Lung (tissue), 12 donors: ENCODE measurements around the gene VSIG1. TPM values are rescaled to one million over a fixed set of nuclear protein-coding genes. Genes with fewer than 3 reads are reported as not detected.

ENCODE experiments used
- ATAC-seq: fragments of 200-7000 bp; cut with Tn5 transposase; one replicate; pipeline ENCODE4 v1.9.1; 2020; ENCODE audit warnings: moderate number of reproducible peaks; ENCODE audit not compliant: insufficient read depth, low FRiP score
- DNase-seq, 3 donors: peaks; one replicate each; pipeline ENCODE4 v3.0.0-alpha.2; 2013 to 2017
- H3K27ac ChIP-seq, 2 donors: one replicate each; pipeline ENCODE4 v1.5.1; 2013; ENCODE audit warnings: mild to moderate bottlenecking in 2 of 2, moderate library complexity in 2 of 2, control low read depth in 1 of 2, inconsistent platforms in 1 of 2, low read depth in 1 of 2, low read length in 1 of 2
- H3K27me3 ChIP-seq, 3 donors: one replicate each; pipeline ENCODE4 v1.5.1; 2013; ENCODE audit warnings: low read length in 2 of 3; ENCODE audit not compliant: control insufficient read depth in 3 of 3, insufficient read depth in 3 of 3
- H3K36me3 ChIP-seq, 4 donors: one replicate each; pipeline ENCODE4 v1.5.1; 2013; ENCODE audit warnings: low read length in 4 of 4, mild to moderate bottlenecking in 1 of 4, moderate library complexity in 1 of 4; ENCODE audit not compliant: control insufficient read depth in 4 of 4, insufficient read depth in 4 of 4
- H3K4me1 ChIP-seq, 5 donors: one replicate each; pipeline ENCODE4 v1.5.1; 2013; ENCODE audit warnings: low read length in 5 of 5, mild to moderate bottlenecking in 2 of 5, moderate library complexity in 1 of 5; ENCODE audit not compliant: control insufficient read depth in 5 of 5, insufficient read depth in 5 of 5
- H3K4me3 ChIP-seq: one replicate; pipeline ENCODE4 v1.5.1; 2013; ENCODE audit warnings: mild to moderate bottlenecking, control low read depth, moderate library complexity
- H3K9ac ChIP-seq, 2 donors: one replicate each; pipeline ENCODE4 v1.5.1; 2013; ENCODE audit warnings: low read length in 2 of 2, control low read depth in 1 of 2; ENCODE audit not compliant: insufficient read depth in 1 of 2
- H3K9me3 ChIP-seq, 4 donors: one replicate each; pipeline ENCODE4 v1.5.1; 2013; ENCODE audit warnings: low read length in 3 of 4, mild to moderate bottlenecking in 1 of 4, moderate library complexity in 1 of 4; ENCODE audit not compliant: control insufficient read depth in 4 of 4, insufficient read depth in 3 of 4
- WGBS, 2 donors: extraction: QIAGEN DNeasy Blood & Tissue Kit; methylation state at CpG; one replicate each; pipeline ENCODE4 v1.1.7; 2013; 5-methylcytosine and 5-hydroxymethylcytosine counted together
- polyA plus RNA-seq, 2 donors: library from polyadenylated mRNA; stranded (reverse); fragments of 200-250 nt; gene quantifications; one replicate each; pipeline ENCODE4 v1.2.1, GENCODE V29; 2013
- total RNA-seq, 2 donors: library from RNA; depleted of rRNA in 1 of 2; stranded (reverse); fragments of >200 nt in 1 of 2; gene quantifications; one replicate each; pipeline ENCODE4 v1.2.1, GENCODE V29; 2014 to 2021
- TF ChIP-seq, protein P1 (sequence below): IDR thresholded peaks from 2 replicates; pipeline ENCODE4 v1.5.1; 2012; ENCODE audit warnings: mild to moderate bottlenecking; ENCODE audit errors: control extremely low read depth, extremely low read depth
- donor health status: control.
- donor health status: control.
- donor health status: Bipolar disorder and iron deficiency.
- donor health status: healthy.
- donor health status: DM: yes; HTN: yes; CAD: no.

Gene VSIG1
- total and polyA plus RNA-seq, 4 donors = 0.57 to 4.3 (median 1.7) TPM

GRCh38 chrX:108025954-108026600 lies 18.8 kb upstream of the VSIG1 start:
- ATAC-seq (peak; percentile 35), DNase-seq (no peak)
- 39 to 56% methylated on average over 2 of the region's 2 CpGs for WGBS, 2 donors
- H3K27me3 ChIP-seq = peaks cover 0 to 50% (median 22%) of the 10 kb centered on the region in 3 donors
- TF ChIP-seq, protein P1, sequence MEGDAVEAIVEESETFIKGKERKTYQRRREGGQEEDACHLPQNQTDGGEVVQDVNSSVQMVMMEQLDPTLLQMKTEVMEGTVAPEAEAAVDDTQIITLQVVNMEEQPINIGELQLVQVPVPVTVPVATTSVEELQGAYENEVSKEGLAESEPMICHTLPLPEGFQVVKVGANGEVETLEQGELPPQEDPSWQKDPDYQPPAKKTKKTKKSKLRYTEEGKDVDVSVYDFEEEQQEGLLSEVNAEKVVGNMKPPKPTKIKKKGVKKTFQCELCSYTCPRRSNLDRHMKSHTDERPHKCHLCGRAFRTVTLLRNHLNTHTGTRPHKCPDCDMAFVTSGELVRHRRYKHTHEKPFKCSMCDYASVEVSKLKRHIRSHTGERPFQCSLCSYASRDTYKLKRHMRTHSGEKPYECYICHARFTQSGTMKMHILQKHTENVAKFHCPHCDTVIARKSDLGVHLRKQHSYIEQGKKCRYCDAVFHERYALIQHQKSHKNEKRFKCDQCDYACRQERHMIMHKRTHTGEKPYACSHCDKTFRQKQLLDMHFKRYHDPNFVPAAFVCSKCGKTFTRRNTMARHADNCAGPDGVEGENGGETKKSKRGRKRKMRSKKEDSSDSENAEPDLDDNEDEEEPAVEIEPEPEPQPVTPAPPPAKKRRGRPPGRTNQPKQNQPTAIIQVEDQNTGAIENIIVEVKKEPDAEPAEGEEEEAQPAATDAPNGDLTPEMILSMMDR = no peak
- H3K9ac ChIP-seq = no peak overlapping the region
- H3K9me3 ChIP-seq = no peaks in the 10 kb centered on the region
- no peak overlapping the region for H3K27ac ChIP-seq
- H3K4me3 ChIP-seq = no peak overlapping the region
- no peaks in the 10 kb centered on the region for H3K4me1 ChIP-seq
- no peaks in the 10 kb centered on the region for H3K36me3 ChIP-seq

- Histone ChIP-seq H3K9me3 (no peaks in the 10 kb centered on the region), H3K4me1 (no peaks in the 10 kb centered on the region), H3K27ac (no peak overlapping the region), H3K4me3 (no peak overlapping the region), H3K9ac (no peak overlapping the region), H3K27me3 (peaks cover 0 to 59% (median 17%) of the 10 kb centered on the region in 3 donors), H3K36me3 (no peaks in the 10 kb centered on the region)
- WGBS, 2 donors = 26 to 58% methylated on average over 1 of the region's 1 CpG
- TF ChIP-seq, protein P1 = no peak
- no peak for ATAC-seq
- DNase-seq = no peak
Observed at GRCh38 chrX:108028854-108029253, 16.0 kb upstream of the VSIG1 start.

DNA sequence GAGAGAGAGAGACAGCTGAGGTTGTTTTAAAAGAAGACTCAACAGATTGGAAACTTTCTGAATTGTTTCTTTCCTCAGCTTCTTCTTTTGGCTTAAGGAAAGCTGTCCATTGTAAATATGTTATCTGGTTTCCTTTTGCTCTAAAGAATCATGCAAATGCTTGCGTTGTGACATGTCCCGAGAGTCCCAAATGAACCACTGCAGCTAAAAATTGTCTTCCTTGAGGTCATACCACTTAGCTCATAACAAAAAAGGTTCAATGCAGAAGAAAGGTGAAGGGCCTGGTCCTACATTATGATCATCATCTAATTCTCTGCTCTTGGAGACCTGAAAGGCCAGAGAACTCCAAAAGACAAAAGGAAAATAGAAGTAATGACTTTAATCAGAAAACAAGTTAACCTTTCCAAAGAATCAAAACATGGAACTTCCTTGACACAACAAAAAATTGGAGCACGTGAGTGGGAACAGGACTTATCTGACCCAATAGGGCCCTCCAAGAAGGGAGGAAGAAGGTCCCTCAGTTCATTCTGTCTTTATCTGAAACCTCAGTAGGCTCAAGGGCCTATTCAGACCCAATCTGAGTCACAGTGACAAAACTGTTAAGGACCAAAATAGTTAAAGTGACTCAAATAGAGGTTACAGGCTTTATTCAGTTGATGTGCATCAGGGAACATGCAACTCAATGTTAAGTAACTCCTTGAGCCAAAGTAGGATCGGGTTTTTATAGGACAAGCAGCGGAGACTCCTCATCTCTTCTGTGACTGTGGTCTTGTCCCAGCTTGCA lies 14.7 kb upstream of the VSIG1 start:
- peaks cover 0 to 68% (median 15%) of the 10 kb centered on the region in 3 donors for H3K27me3 ChIP-seq
- no peaks in the 10 kb centered on the region for H3K36me3 ChIP-seq
- no peak for ATAC-seq
- TF ChIP-seq, protein P1 = no peak
- no peaks in the 10 kb centered on the region for H3K4me1 ChIP-seq
- WGBS, 2 donors = 79 to 88% methylated on average over 5 of the region's 5 CpGs
- no peaks in the 10 kb centered on the region for H3K9me3 ChIP-seq
- DNase-seq = no peak
- H3K9ac ChIP-seq = no peak overlapping the region
- no peak overlapping the region for H3K4me3 ChIP-seq
- H3K27ac ChIP-seq = no peak overlapping the region
